Activated CD4-positive, alpha-beta T cell treated with anti-CD3 and anti-CD28 coated beads, Interleukin-2, amount 10 ng/mL, durations not matched to agents 24 days and 14 days (primary cell): ENCODE data around the gene RAB34. TPM values are rescaled to one million over a fixed set of nuclear protein-coding genes. Genes with fewer than 3 reads are reported as not detected.

Source experiments
- DNase-seq: peaks from one replicate; pipeline ENCODE4 v3.0.0; 2022
- H3K27ac Mint-ChIP-seq: one replicate; pipeline ENCODE4 v1.8.0; 2022; ENCODE audit warnings: mild to moderate bottlenecking, mixed read lengths
- H3K27me3 Mint-ChIP-seq: one replicate; pipeline ENCODE4 v1.8.0; 2022; ENCODE audit warnings: mixed read lengths
- H3K36me3 Mint-ChIP-seq: one replicate; pipeline ENCODE4 v1.8.0; 2022; ENCODE audit warnings: low read depth, mild to moderate bottlenecking, mixed read lengths
- H3K4me1 Mint-ChIP-seq: one replicate; pipeline ENCODE4 v1.8.0; 2021; ENCODE audit warnings: mixed read lengths
- H3K4me3 Mint-ChIP-seq: one replicate; pipeline ENCODE4 v1.8.0; 2022; ENCODE audit warnings: mild to moderate bottlenecking, moderate library complexity, mixed read lengths
- H3K9me3 Mint-ChIP-seq: one replicate; pipeline ENCODE4 v1.8.0; 2021; ENCODE audit warnings: mixed read lengths
- intact Hi-C: fragments of 100-400 bp; cut with micrococcal nuclease; formaldehyde crosslinking; loops from one replicate; pipeline ENCODE4 v1.15.1; 2023
- total RNA-seq: library from RNA; stranded (reverse); gene quantifications from 2 replicates; pipeline ENCODE4 v1.2.3, GENCODE V29; 2022

RAB34 gene
- total RNA-seq, 1 donor from 2014 or later = 20.6 TPM

- intact Hi-C loops = loop anchor here (1.0 kb wide), 1 partner anchor 23 kb away; no protein-coding TSS in a partner anchor
- H3K4me3 Mint-ChIP-seq = no peak overlapping the region
- H3K9me3 Mint-ChIP-seq = no peaks in the 10 kb centered on the region
- peak; percentile 97 for DNase-seq
- H3K4me1 Mint-ChIP-seq = peaks cover 20% of the 10 kb centered on the region
- H3K27ac Mint-ChIP-seq = peak overlapping the region; percentile 37
- peaks cover 54% of the 10 kb centered on the region for H3K36me3 Mint-ChIP-seq
- H3K27me3 Mint-ChIP-seq = no peaks in the 10 kb centered on the region
These were observed 32.7 kb upstream of the RAB34 start for GRCh38 chr17:28750178-28751047.

GRCh38 chr17:28749516-28750177, 32.0 kb upstream of the RAB34 start:
- no peaks in the 10 kb centered on the region for H3K27me3 Mint-ChIP-seq
- H3K9me3 Mint-ChIP-seq = no peaks in the 10 kb centered on the region
- H3K4me1 Mint-ChIP-seq = peaks cover 23% of the 10 kb centered on the region
- no peak for DNase-seq
- intact Hi-C loops = loop anchor here (1.0 kb wide), 1 partner anchor 22 kb away; no protein-coding TSS in a partner anchor
- H3K27ac Mint-ChIP-seq = peak overlapping the region; percentile 37
- H3K36me3 Mint-ChIP-seq = peaks cover 60% of the 10 kb centered on the region
- H3K4me3 Mint-ChIP-seq = no peak overlapping the region

DNA sequence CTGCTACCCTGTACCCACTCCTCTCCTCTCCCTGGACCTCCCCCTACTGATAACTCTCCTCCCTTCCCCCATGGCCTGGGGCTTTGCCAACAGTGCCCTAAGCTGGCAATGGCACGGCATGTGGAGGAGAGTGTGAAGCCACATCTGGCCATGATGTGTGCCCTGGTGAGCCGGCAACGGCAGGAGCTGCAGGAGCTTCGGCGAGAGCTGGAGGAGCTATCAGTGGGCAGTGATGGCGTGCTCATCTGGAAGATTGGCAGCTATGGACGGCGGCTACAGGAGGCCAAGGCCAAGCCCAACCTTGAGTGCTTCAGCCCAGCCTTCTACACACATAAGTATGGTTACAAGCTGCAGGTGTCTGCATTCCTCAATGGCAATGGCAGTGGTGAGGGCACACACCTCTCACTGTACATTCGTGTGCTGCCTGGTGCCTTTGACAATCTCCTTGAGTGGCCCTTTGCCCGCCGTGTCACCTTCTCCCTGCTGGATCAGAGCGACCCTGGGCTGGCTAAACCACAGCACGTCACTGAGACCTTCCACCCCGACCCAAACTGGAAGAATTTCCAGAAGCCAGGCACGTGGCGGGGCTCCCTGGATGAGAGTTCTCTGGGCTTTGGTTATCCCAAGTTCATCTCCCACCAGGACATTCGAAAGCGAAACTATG, 31.3 kb upstream of the RAB34 start:
- Mint-ChIP-seq H3K4me1 (peaks cover 23% of the 10 kb centered on the region), H3K4me3 (no peak overlapping the region), H3K27ac (no peak overlapping the region), H3K27me3 (no peaks in the 10 kb centered on the region), H3K36me3 (peaks cover 60% of the 10 kb centered on the region), H3K9me3 (no peaks in the 10 kb centered on the region)
- peak; percentile 66 for DNase-seq
- intact Hi-C loops = no loop called here

DNA sequence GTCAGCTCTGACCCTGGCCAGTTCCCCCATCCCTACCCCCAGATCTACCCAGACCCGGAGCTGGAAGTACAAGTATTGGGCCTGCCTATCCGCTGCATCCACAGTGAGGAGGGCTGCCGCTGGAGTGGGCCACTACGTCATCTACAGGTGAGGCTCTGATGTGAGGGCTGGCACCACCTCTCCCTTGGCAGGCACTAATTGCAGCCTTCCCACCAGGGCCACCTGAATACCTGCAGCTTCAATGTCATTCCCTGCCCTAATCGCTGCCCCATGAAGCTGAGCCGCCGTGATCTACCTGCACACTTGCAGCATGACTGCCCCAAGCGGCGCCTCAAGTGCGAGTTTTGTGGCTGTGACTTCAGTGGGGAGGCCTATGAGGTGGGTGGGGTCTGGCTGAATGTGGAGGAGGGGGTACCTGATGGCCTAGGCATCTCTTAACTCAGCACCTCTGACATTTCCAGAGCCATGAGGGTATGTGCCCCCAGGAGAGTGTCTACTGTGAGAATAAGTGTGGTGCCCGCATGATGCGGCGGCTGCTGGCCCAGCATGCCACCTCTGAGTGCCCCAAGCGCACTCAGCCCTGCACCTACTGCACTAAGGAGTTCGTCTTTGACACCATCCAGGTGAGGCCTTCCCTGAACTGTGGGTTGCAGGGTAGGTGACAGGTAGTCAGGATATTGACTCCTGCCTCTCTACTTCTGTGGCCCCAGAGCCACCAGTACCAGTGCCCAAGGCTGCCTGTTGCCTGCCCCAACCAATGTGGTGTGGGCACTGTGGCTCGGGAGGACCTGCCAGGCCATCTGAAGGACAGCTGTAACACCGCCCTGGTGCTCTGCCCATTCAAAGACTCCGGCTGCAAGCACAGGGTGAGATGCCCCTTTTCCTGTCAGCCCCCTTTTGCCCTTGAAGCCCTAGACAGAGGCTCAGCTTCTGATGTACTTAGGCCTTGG, 30.4 kb upstream of the RAB34 start:
- DNase-seq = no peak
- intact Hi-C loops = no loop called here
- no peak overlapping the region for H3K4me3 Mint-ChIP-seq
- no peaks in the 10 kb centered on the region for H3K27me3 Mint-ChIP-seq
- H3K27ac Mint-ChIP-seq = no peak overlapping the region
- H3K9me3 Mint-ChIP-seq = no peaks in the 10 kb centered on the region
- H3K4me1 Mint-ChIP-seq = peaks cover 25% of the 10 kb centered on the region
- peaks cover 60% of the 10 kb centered on the region for H3K36me3 Mint-ChIP-seq

DNA sequence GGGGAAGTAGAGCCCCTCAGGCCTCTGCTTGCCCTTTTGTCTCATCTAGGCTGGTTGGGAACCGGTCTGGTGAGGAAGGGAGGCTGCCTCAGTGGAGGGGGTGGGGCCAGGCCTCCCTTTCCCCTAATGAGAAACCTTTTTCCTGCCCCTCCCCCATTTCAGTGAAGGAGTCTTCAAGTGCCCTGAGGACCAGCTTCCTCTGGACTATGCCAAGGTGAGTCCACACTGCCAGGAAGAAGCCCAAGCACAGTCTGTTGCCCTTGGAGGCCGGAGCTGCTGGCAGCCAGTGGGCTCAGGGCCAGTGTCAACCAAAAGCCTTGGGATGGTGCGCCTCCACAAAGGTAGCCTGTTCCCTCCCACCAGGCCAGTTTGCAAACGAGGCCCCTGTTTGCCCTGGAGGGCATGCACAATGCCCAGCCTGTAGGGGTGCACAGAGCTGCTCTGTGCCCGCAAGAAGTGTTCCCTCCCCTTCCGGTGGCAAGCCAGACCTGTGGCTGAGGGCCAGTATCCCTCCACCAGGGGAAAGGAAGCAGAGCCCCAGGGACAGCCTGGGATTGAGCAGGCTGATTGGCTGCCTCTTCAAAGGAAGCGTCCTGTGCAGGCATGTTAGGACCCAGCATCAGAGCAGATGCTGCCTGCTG, 29.5 kb upstream of the RAB34 start:
- no peak for DNase-seq
- Mint-ChIP-seq H3K27me3 (no peaks in the 10 kb centered on the region), H3K4me1 (peaks cover 26% of the 10 kb centered on the region), H3K9me3 (no peaks in the 10 kb centered on the region), H3K36me3 (peaks cover 60% of the 10 kb centered on the region), H3K4me3 (peak overlapping the region; percentile 94), H3K27ac (peak overlapping the region; percentile 25)
- intact Hi-C loops = no loop called here

GRCh38 chr17:28746611-28747050, 29.0 kb upstream of the RAB34 start:
- H3K27ac Mint-ChIP-seq = no peak overlapping the region
- H3K4me1 Mint-ChIP-seq = peaks cover 30% of the 10 kb centered on the region
- intact Hi-C loops = no loop called here
- H3K27me3 Mint-ChIP-seq = no peaks in the 10 kb centered on the region
- H3K4me3 Mint-ChIP-seq = peak overlapping the region; percentile 94
- no peak for DNase-seq
- peaks cover 58% of the 10 kb centered on the region for H3K36me3 Mint-ChIP-seq
- H3K9me3 Mint-ChIP-seq = no peaks in the 10 kb centered on the region

DNA sequence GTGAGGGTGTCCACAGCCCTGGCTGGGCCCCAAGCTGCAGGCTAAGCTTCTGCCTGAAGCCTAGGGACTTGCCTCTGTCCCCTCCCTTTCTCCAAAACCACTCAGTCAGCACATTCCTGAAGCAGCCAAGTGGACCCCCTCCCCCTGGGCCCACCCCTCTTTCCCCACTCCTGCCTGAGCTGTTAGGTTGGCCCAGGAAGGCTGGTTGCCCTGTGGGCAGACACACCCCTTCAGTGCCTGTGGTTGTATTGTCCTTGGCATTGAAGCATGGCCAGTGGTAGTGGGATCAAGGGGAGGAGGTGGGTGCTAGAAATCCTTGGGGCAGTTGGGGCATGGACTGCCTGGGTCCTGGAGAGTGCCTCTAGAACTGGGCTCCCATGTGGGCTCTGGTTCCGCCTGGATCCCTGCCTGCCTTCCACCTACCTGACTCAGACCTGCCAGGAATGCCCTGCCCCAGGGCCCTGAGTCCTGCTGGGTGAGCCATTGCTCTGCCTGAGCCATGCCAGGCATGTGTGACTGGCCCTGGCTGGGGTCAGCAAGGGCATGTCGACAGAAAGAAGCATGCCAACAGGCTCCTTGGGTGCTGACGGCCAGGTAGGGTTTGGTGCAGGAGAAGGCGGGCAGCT, 28.2 kb upstream of the RAB34 start:
- Mint-ChIP-seq H3K27ac (peak overlapping the region; percentile 86), H3K9me3 (no peaks in the 10 kb centered on the region), H3K36me3 (peaks cover 54% of the 10 kb centered on the region), H3K4me1 (peaks cover 36% of the 10 kb centered on the region), H3K4me3 (peak overlapping the region; percentile 94), H3K27me3 (no peaks in the 10 kb centered on the region)
- intact Hi-C loops = loop anchor here (1.0 kb wide), 1 partner anchor 18 kb away; the partner anchor contains the start of gene NEK8
- no peak for DNase-seq

GRCh38 chr17:28744972-28745785, 27.5 kb upstream of the RAB34 start:
- no peaks in the 10 kb centered on the region for H3K27me3 Mint-ChIP-seq
- intact Hi-C loops = loop anchor here (1.0 kb wide), 1 partner anchor 17 kb away; the partner anchor contains the start of gene NEK8
- peak; percentile 82 for DNase-seq
- no peaks in the 10 kb centered on the region for H3K9me3 Mint-ChIP-seq
- peak overlapping the region; percentile 86 for H3K27ac Mint-ChIP-seq
- H3K36me3 Mint-ChIP-seq = peaks cover 47% of the 10 kb centered on the region
- peak overlapping the region; percentile 94 for H3K4me3 Mint-ChIP-seq
- peaks cover 38% of the 10 kb centered on the region for H3K4me1 Mint-ChIP-seq

DNA sequence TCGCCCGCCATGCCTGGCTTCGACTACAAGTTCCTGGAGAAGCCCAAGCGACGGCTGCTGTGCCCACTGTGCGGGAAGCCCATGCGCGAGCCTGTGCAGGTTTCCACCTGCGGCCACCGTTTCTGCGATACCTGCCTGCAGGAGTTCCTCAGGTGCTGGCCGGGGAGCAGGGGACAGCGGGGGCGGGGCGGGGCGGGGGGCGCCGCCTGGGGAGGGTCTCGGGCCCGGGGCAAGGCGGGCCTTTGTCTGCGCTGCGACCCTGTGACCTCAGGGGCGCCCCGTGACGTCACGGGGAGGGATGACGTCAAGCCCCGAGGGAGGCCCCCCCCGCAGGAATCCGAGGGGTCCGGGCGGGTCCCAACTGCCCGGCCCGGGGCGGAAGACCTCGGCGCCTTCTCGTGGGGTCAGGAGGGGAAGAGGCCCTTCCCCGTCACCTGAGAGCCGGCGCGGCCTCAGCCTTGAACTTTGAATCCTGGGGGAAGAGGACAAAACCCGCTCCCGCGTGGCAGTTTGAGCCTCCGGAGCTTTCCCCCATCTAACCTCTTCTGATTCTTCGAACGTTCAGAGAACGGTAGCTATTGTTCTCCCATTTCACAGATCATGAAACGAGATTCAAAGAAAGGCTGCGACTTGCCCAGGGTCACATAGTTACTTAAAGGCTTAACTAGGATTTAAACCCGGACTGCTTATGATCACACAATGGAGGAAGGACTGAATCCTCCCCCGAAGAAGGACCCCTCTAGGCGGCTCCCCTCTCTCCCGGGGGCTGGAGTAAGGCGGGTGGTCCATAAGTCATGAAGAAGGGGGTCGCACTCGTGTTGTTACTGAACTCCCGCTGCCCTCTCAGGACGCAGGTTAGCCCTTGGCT, 26.7 kb upstream of the RAB34 start:
- intact Hi-C loops = no loop called here
- peak overlapping the region; percentile 94 for H3K4me3 Mint-ChIP-seq
- H3K4me1 Mint-ChIP-seq = peaks cover 38% of the 10 kb centered on the region

GRCh38 chr17:28743243-28744103, 25.8 kb upstream of the RAB34 start, which contains the start of gene TRAF4:
Gene TRAF4 (plus strand): TSS chr17:28744011. CDS start chr17:28744113, 102 bp downstream.
- Mint-ChIP-seq H3K27ac (peak within 1 kb of the TSS; percentile 86), H3K36me3 (peaks cover 38% of the 10 kb centered on the region), H3K27me3 (no peaks in the 10 kb centered on the region), H3K4me1 (peaks cover 38% of the 10 kb centered on the region), H3K9me3 (no peaks in the 10 kb centered on the region), H3K4me3 (peak within 1 kb of the TSS; percentile 94)
- peak; percentile 93 for DNase-seq
- intact Hi-C loops = no loop called here

More for the DNA sequence above, 26.7 kb upstream of the RAB34 start:
- H3K9me3 Mint-ChIP-seq = no peaks in the 10 kb centered on the region
- H3K27me3 Mint-ChIP-seq = no peaks in the 10 kb centered on the region
- peaks cover 46% of the 10 kb centered on the region for H3K36me3 Mint-ChIP-seq
- peak overlapping the region; percentile 86 for H3K27ac Mint-ChIP-seq
- DNase-seq = peak; percentile 88
